Vagina (tissue), 2 donors: Measurements from ENCODE around the gene NKAIN1. TPM values are rescaled to one million over a fixed set of nuclear protein-coding genes. Genes with fewer than 3 reads are reported as not detected.
"Not testable (repeated sequence)": the region's sequence is repeated elsewhere in the genome, so short reads cannot be mapped to it uniquely, and the experiment has no call there.

ENCODE experiments used
- DNase-seq, 2 donors: peaks; one replicate each; pipeline ENCODE4 v3.0.0-alpha.2; 2017; ENCODE audit errors: extremely low spot score in 2 of 2
- H3K27ac ChIP-seq: fragments of 200-600 bp; sonication (generic); one replicate; pipeline ENCODE4 v1.5.1; 2019
- H3K27me3 ChIP-seq: fragments of 200-600 bp; sonication (generic); one replicate; pipeline ENCODE4 v1.5.1; 2019
- H3K36me3 ChIP-seq, 2 donors: fragments of 200-600 bp; sonication (generic); one replicate each; pipeline ENCODE4 v1.5.1; 2017 to 2019
- H3K4me1 ChIP-seq: fragments of 200-600 bp; sonication (generic); one replicate; pipeline ENCODE4 v1.5.1; 2019
- H3K4me3 ChIP-seq, 2 donors: fragments of 200-600 bp; sonication (generic); 1 replicate in 1 of 2; 2 replicates in 1 of 2; pipeline ENCODE4 v1.5.1; 2016 to 2019
- H3K9me3 ChIP-seq: fragments of 200-600 bp; sonication (generic); one replicate; pipeline ENCODE4 v1.5.1; 2019
- CTCF ChIP-seq, 3 experiments: fragments of 450-650 bp in 2 of 3; fragments of 200-600 bp in 1 of 3; sonication (generic) in 1 of 3; IDR thresholded peaks; one replicate each; pipeline ENCODE4 v1.5.1; 2017 to 2019; ENCODE audit warnings: antibody characterized with exemption in 3 of 3, mild to moderate bottlenecking in 2 of 3, moderate library complexity in 2 of 3
- POLR2A ChIP-seq, 2 donors: fragments of 450-650 bp; IDR thresholded peaks; one replicate each; pipeline ENCODE4 v1.6.1; 2017; ENCODE audit warnings: antibody characterized with exemption in 2 of 2, mild to moderate bottlenecking in 2 of 2, moderate library complexity in 2 of 2
- POLR2AphosphoS5 ChIP-seq, 2 donors: sonication (generic); formaldehyde crosslinking; IDR thresholded peaks; one replicate each; pipeline ENCODE4 v1.9.0; 2017; ENCODE audit warnings: antibody characterized with exemption in 2 of 2, mild to moderate bottlenecking in 2 of 2, low read depth in 1 of 2; ENCODE audit not compliant: insufficient read depth in 1 of 2
- intact Hi-C: fragments of 100-400 bp; cut with DNase I; formaldehyde crosslinking; loops from one replicate; pipeline ENCODE4 v1.15.1; 2023
- total RNA-seq: library from RNA; depleted of rRNA; stranded (reverse); fragments of >200 nt; gene quantifications from one replicate; pipeline ENCODE4 v1.2.3, GENCODE V29; 2016

Gene NKAIN1
- total RNA-seq, 1 donor from 2014 or later: not detected

- no peaks in the 10 kb centered on the region for H3K36me3 ChIP-seq
- intact Hi-C loops: no loop called here
- no peaks in the 10 kb centered on the region for H3K27me3 ChIP-seq
- DNase-seq: no peak
- no peaks in the 10 kb centered on the region for H3K9me3 ChIP-seq
- H3K4me3 ChIP-seq: no peak overlapping the region
- no peak for TF ChIP-seq POLR2AphosphoS5 (IDR thresholded peaks at IDR 0.05; ENCODE audit: insufficient read depth in 1 of 2, low read depth in 1 of 2)
- no peak for TF ChIP-seq POLR2A (IDR thresholded peaks at IDR 0.05)
- TF ChIP-seq CTCF (IDR thresholded peaks at IDR 0.05): no peak
- H3K4me1 ChIP-seq: no peaks in the 10 kb centered on the region
- H3K27ac ChIP-seq: no peak overlapping the region
These were observed 96.2 kb downstream of the NKAIN1 start for GRCh38 chr1:31143455-31143854.

DNA sequence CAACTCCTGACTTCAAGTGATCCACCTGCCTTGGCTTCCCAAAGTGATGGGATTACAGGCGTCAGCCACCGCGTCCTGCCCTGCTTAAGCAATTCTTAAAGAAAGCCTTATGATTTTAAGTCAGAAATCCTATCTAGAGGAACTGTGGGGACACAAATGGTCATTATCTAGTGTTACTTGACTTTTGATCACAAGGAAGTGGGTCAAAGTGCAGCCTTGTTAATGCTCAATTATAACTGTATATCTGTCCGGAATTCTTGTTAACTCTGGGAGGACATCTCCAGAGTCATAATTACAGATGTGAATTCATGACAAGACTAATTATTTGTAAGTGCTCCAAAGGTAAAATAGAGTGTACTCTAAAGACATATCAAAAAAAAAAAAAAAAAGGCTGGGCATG, 97.3 kb downstream of the NKAIN1 start:
- no peaks in the 10 kb centered on the region for H3K36me3 ChIP-seq
- no peaks in the 10 kb centered on the region for H3K4me1 ChIP-seq
- no peaks in the 10 kb centered on the region for H3K27me3 ChIP-seq
- H3K9me3 ChIP-seq: no peaks in the 10 kb centered on the region
- H3K4me3 ChIP-seq: no peak overlapping the region
- intact Hi-C loops: no loop called here
- no peak overlapping the region for H3K27ac ChIP-seq
- DNase-seq: no peak
- TF ChIP-seq POLR2A (IDR thresholded peaks at IDR 0.05) (no peak), CTCF (IDR thresholded peaks at IDR 0.05) (no peak), POLR2AphosphoS5 (IDR thresholded peaks at IDR 0.05; ENCODE audit: insufficient read depth in 1 of 2, low read depth in 1 of 2) (no peak)

- Histone ChIP-seq H3K4me1 (no peaks in the 10 kb centered on the region), H3K9me3 (no peaks in the 10 kb centered on the region), H3K4me3 (no peak overlapping the region), H3K36me3 (no peaks in the 10 kb centered on the region), H3K27me3 (no peaks in the 10 kb centered on the region), H3K27ac (no peak overlapping the region)
- TF ChIP-seq CTCF (IDR thresholded peaks at IDR 0.05) (no peak), POLR2AphosphoS5 (IDR thresholded peaks at IDR 0.05; ENCODE audit: insufficient read depth in 1 of 2, low read depth in 1 of 2) (no peak), POLR2A (IDR thresholded peaks at IDR 0.05) (no peak)
- intact Hi-C loops: no loop called here
- no peak for DNase-seq
These were observed 99.4 kb downstream of the NKAIN1 start for GRCh38 chr1:31140299-31140698.

DNA sequence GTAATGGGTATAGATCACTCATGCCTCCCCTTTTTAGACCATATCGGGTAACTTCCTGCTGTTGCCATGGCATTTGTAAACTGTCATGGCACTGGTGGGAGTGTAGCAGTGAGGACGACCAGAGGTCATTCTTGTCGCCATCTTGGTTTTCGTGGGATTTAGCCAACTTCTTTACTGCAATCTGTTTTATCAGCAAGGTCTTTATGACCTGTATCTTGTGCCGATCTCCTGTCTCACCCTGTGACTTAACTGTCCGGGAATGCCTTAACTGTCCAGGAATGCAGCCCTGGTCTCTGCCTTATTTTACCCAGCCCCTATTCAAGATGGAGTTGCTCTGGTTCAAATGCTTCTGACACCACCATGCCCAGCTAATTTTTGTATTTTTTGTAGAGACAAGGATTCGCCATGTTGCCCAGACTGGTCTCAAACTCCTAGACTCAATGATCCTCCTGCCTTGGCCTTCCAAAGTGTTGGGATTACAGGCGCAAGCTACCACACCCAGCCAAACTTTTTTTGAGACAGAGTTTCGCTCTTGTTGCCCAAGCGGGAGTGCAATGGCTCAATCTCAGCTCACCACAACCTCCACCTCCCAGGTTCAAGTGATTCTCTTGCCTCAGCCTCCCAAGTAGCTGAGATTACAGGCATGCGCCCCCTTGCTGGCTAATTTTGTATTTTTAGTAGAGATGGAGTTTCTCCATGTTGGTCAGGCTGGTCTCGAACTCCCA, 100.7 kb downstream of the NKAIN1 start:
- DNase-seq: not testable (repeated sequence)

GRCh38 chr1:31137873-31138272, 101.8 kb downstream of the NKAIN1 start:
- H3K27me3 ChIP-seq, H3K27ac ChIP-seq, DNase-seq, H3K4me3 ChIP-seq, H3K9me3 ChIP-seq, H3K4me1 ChIP-seq, H3K36me3 ChIP-seq, intact Hi-C loops: not testable (repeated sequence)

More for the DNA sequence above, 100.7 kb downstream of the NKAIN1 start:
- H3K4me1 ChIP-seq, H3K4me3 ChIP-seq, H3K36me3 ChIP-seq, H3K9me3 ChIP-seq, intact Hi-C loops, H3K27ac ChIP-seq, H3K27me3 ChIP-seq: not testable (repeated sequence)

DNA sequence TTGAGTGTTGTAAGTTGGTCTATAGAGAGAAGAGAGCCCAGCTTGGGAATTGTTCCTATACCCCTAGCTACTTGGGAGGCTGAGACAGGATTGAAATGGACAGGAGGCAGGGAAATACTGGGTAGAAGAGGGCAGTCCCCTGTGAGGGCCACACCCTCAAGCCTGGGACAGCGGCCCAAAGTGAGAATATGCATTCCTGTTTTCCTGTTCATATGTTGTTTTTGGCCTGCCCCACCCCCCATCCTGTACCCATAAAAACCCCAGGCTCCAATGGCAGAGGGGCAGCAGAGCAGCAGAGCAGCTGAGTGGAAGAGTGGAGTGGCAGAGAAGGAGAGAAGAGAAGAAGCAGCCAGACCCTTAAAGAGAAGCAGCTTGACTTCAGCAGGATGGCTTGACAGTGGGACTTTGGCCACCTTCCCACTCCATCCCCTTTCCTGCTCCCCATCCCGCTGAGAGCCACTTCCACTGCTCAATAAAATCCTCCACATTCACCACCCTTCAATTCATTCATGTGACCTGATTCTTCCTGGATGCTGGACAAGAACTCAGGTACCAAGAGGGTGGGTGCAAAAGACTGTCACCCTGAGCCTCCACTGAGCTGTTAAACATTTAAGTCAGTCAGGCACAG, 103.6 kb downstream of the NKAIN1 start:
- H3K27me3 ChIP-seq: no peaks in the 10 kb centered on the region
- TF ChIP-seq CTCF (IDR thresholded peaks at IDR 0.05) (no peak), POLR2AphosphoS5 (IDR thresholded peaks at IDR 0.05; ENCODE audit: insufficient read depth in 1 of 2, low read depth in 1 of 2) (no peak), POLR2A (IDR thresholded peaks at IDR 0.05) (no peak)
- H3K4me1 ChIP-seq: no peaks in the 10 kb centered on the region
- H3K4me3 ChIP-seq: no peak overlapping the region
- DNase-seq: no peak
- H3K27ac ChIP-seq: no peak overlapping the region
- H3K36me3 ChIP-seq: no peaks in the 10 kb centered on the region
- intact Hi-C loops: no loop called here
- H3K9me3 ChIP-seq: no peaks in the 10 kb centered on the region
